Aorta (tissue), 5 donors: ENCODE measurements around the gene UBE2S. TPM values are rescaled to one million over a fixed set of nuclear protein-coding genes. Genes with fewer than 3 reads are reported as not detected.
"Not testable (repeated sequence)": the region's sequence is repeated elsewhere in the genome, so short reads cannot be mapped to it uniquely, and the experiment has no call there.

Source experiments
- ATAC-seq: fragments of 200-7000 bp; cut with Tn5 transposase; one replicate; pipeline ENCODE4 v1.9.1; 2022; ENCODE audit warnings: moderate library complexity; ENCODE audit not compliant: low FRiP score
- DNase-seq, 2 donors: peaks; one replicate each; pipeline ENCODE4 v3.0.0-alpha.2; 2020
- H3K27ac ChIP-seq, 2 donors: one replicate each; pipeline ENCODE4 v1.5.1; 2013; ENCODE audit warnings: low read length in 2 of 2, mild to moderate bottlenecking in 2 of 2, moderate library complexity in 2 of 2, control low read depth in 1 of 2, inconsistent platforms in 1 of 2, low read depth in 1 of 2
- H3K27me3 ChIP-seq, 2 donors: one replicate each; pipeline ENCODE4 v1.6.1; 2013; ENCODE audit warnings: control low read depth in 1 of 2, low read length in 1 of 2, mild to moderate bottlenecking in 1 of 2, moderate library complexity in 1 of 2; ENCODE audit not compliant: insufficient read depth in 2 of 2, control insufficient read depth in 1 of 2
- H3K36me3 ChIP-seq, 2 donors: one replicate each; pipeline ENCODE4 v1.6.1; 2013; ENCODE audit warnings: control low read depth in 1 of 2, low read length in 1 of 2, mild to moderate bottlenecking in 1 of 2; ENCODE audit not compliant: insufficient read depth in 2 of 2, control insufficient read depth in 1 of 2
- H3K4me1 ChIP-seq, 2 donors: one replicate each; pipeline ENCODE4 v1.6.1; 2013; ENCODE audit warnings: low read length in 2 of 2, control low read depth in 1 of 2, mild to moderate bottlenecking in 1 of 2, moderate library complexity in 1 of 2; ENCODE audit not compliant: insufficient read depth in 2 of 2, control insufficient read depth in 1 of 2
- H3K4me3 ChIP-seq, 2 donors: one replicate each; pipeline ENCODE4 v1.5.1; 2013; ENCODE audit warnings: low read length in 2 of 2, control low read depth in 1 of 2, mild to moderate bottlenecking in 1 of 2
- H3K9me3 ChIP-seq: one replicate; pipeline ENCODE4 v1.6.1; 2013; ENCODE audit warnings: mild to moderate bottlenecking, low read length; ENCODE audit not compliant: control insufficient read depth
- WGBS, 2 donors: extraction: QIAGEN DNeasy Blood & Tissue Kit; methylation state at CpG; one replicate each; pipeline ENCODE4 v1.1.7; 2013; 5-methylcytosine and 5-hydroxymethylcytosine counted together
- intact Hi-C, 2 donors: fragments of 100-400 bp; cut with DNase I; formaldehyde crosslinking; loops; one replicate each; pipeline versions ENCODE4 v1.14.2 to v1.15.0; 2022
- polyA plus RNA-seq, 2 donors: library from polyadenylated mRNA; stranded (reverse); fragments of 200-250 nt; gene quantifications; one replicate each; pipeline ENCODE4 v1.2.3, GENCODE V29; 2013
- total RNA-seq, 2 donors: library from RNA; stranded (reverse); fragmentation: NEBNext Ultra II Directional; extraction: Animal tissue kit (Norgen Biotek cat#: 25700); gene quantifications; one replicate each; pipeline ENCODE4 v1.2.1, GENCODE V29; 2021
- donor health status: healthy with polysubstance abuse.
- donor health status: Bipolar disorder and iron deficiency.
- donor health status: DM: no; HTN: no; CAD: no.
- donor health status: DM: no; HTN: no; CAD: no.
- donor health status: DM: yes; HTN: yes; CAD: no.

UBE2S gene
- total and polyA plus RNA-seq, 4 donors: 7.0 to 26.8 (median 10.8) TPM

DNA sequence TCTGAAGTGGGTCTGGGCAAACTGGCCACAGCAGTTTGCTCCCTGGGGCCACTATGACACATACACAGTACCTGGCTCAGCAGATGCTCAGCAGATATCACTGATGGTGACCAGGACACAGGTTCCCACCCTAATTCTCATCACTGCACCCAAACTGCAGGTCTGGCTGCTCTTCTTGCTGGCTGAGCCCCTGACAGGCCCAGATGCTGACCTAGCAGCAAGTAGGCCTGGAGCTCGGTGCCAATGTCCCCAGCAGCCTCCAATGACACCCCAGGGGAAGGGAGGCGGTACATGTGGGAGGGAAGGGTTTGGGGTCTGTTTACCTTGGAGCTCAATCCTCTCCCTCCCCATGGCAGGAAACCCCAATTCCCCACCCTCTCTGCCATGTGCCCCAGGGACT, 5.1 kb downstream of the UBE2S start:
- WGBS, 2 donors: 81 to 84% methylated on average over 2 of the region's 2 CpGs
- Histone ChIP-seq H3K27me3 (no peaks in the 10 kb centered on the region), H3K9me3 (no peaks in the 10 kb centered on the region), H3K4me3 (no peak overlapping the region), H3K36me3 (no peaks in the 10 kb centered on the region), H3K4me1 (peaks cover 0 to 2% of the 10 kb centered on the region in 2 donors), H3K27ac (no peak overlapping the region)
- DNase-seq (no peak), ATAC-seq (no peak)
- intact Hi-C loops: no loop called here

DNA sequence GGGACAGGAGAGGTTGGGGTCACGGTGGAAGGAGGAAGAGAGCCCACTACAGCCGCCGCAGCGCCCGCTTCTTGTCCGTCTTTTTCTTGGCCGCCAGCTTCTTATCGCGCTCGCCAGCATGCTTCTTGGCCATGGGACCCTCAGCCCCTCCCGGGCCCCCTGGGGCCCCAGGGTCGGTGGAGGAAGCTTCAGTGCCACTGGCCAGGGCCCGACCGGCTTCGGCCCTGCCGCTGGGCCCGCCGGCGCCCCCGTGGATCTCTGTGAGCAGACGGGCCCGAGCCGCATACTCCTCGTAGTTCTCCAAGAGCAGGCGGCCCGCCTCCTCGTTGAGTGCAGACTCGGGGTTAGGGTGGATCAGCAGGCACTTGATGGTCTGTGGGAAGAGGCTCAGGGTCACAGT, 6.2 kb downstream of the UBE2S start:
- DNase-seq, intact Hi-C loops, H3K4me1 ChIP-seq, H3K36me3 ChIP-seq, H3K27me3 ChIP-seq, H3K4me3 ChIP-seq, ATAC-seq, H3K9me3 ChIP-seq, H3K27ac ChIP-seq: not testable (repeated sequence)
- 88% methylated on average over 14 to 23 of the region's 28 CpGs for WGBS, 2 donors

DNA sequence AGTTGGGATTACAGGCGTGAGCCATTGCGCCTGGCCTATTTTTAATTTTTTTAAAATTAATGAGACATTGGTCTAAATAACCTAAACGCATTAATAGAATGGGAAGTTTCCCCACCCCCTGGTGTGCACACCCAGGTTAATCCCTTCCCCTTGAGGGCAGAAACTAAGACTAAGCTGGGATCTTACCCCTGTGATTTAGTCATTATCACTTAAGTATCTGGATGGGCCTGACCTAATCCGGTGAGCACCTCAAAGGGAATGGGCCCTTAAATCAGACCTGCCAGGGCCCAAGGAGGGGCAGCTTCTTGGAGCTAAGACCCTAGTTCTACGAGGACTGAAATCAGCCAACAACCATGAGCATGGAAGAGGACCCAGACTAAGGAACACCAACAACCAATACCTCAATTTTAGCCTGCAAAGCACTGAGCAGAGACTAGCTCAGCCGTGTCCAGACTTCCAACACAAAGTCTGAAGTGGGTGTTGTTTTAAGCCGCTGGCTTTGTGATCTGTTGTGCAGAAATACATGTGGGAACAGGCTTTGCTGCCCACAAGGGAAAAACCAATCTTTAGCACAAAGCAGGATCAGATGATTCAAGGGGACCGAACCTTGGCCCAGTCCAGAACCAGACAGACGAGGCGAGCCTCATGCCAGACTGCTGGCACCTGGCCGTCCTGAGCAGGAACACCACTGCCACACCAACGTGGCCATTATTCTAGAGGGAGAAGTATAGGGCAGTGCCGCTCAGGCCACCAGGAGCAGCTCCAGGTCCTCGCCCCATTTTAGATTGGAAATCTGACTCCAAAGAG, 7.1 kb downstream of the UBE2S start:
- DNase-seq (no peak), ATAC-seq (no peak)
- Histone ChIP-seq H3K27me3 (no peaks in the 10 kb centered on the region), H3K4me3 (no peak overlapping the region), H3K36me3 (no peaks in the 10 kb centered on the region), H3K27ac (no peak overlapping the region), H3K4me1 (no peaks in the 10 kb centered on the region), H3K9me3 (no peaks in the 10 kb centered on the region)
- intact Hi-C loops: no loop called here
- WGBS, 2 donors: 72 to 76% methylated on average over 14 of the region's 14 CpGs

DNA sequence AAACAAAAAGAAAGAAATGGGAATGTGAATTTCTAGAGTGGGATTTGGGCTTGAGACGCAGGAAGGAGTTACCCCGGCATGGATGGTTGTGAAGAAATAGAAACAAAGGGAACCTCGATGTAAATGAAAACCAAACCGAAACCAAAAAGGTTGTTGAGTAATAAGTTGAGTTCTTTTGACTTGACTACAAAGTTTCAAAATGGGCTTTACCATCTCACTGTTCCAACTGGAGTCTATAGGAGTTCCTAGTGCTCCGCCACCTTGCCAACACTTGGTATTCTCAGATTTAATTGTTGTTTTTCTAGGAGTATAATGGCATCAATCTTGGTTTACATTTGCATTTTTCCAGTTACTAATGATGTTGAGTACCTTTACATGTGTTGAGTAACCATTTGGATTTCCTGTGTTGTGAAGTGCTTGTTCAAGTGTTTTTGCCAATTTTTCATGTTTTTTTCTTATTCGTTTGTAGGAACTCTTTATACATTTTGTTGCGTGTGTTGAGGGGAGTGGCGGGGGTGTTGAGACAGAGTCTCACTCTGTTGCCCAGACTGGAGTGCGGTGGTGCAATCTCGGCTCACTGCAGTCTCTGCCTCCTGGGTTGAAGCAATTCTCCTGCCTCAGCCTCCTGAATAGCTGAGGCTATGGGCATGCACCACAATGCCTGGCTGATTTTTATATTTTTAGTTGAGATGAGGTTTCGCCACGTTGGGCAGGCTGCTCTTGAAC, 9.2 kb downstream of the UBE2S start:
- Histone ChIP-seq H3K9me3 (no peaks in the 10 kb centered on the region), H3K27me3 (no peaks in the 10 kb centered on the region), H3K4me1 (no peaks in the 10 kb centered on the region), H3K36me3 (no peaks in the 10 kb centered on the region), H3K4me3 (no peak overlapping the region), H3K27ac (no peak overlapping the region)
- DNase-seq (no peak), ATAC-seq (no peak)
- 80 to 82% methylated on average over 12 of the region's 12 CpGs for WGBS, 2 donors
- intact Hi-C loops: no loop called here

DNA sequence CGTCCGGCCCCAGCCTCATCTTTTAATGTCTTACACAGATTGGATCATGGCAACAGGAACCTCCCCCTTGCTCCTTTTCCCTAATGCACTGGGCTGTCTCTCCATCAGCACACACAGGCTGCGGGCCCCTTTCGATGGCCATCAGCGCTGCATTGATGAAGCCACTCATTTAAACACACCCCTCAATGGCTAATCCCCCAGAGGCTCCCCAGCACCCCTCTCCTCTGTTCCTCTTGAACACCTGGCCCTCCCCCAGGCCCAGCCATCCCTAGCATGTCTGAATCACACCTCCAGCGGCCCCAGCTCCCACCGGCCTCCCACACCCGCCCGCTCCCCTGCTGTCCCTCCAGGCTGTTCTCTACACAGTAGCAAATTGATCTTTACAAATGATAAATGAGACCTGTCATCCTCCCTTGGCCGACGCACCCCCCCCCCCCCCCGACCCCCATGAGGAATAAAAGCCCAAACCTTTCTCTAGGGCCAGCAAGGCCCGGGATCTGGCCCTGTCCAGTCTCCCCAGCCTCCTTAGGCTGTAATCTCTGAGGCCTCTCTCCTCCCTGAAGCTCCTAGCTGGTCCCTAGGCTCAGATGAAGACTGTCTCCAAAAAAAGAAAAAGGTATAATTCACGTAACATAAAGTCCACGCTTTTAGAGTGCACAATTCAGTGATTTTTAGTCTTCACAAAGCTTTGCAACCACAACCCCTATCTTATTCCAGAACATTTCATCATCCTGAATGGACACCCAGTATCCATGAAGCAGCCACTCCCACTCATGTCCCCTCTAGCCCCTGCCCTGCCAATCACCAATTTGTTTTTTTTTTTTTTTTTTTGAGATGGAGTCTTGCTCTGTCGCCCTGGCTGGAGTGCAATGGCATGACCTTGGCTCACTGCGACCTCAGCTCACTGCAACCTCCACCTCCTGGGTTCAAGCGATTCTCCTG, 14.5 kb downstream of the UBE2S start:
- H3K27ac ChIP-seq: no peak overlapping the region
- H3K4me3 ChIP-seq: no peak overlapping the region
- no peaks in the 10 kb centered on the region for H3K9me3 ChIP-seq
- intact Hi-C loops: no loop called here
- DNase-seq: no peak
- H3K36me3 ChIP-seq: no peaks in the 10 kb centered on the region
- no peak for ATAC-seq
- H3K27me3 ChIP-seq: no peaks in the 10 kb centered on the region
- no peaks in the 10 kb centered on the region for H3K4me1 ChIP-seq
- 61 to 65% methylated on average over 18 of the region's 18 CpGs for WGBS, 2 donors

GRCh38 chr19:55391702-55392615, 15.6 kb downstream of the UBE2S start:
- DNase-seq (no peak), ATAC-seq (no peak)
- no peaks in the 10 kb centered on the region for H3K36me3 ChIP-seq
- no peak overlapping the region for H3K27ac ChIP-seq
- H3K4me3 ChIP-seq: no peak overlapping the region
- WGBS, 2 donors: 69 to 72% methylated on average over 18 of the region's 18 CpGs
- H3K4me1 ChIP-seq: no peaks in the 10 kb centered on the region
- H3K27me3 ChIP-seq: no peaks in the 10 kb centered on the region
- intact Hi-C loops: no loop called here
- H3K9me3 ChIP-seq: no peaks in the 10 kb centered on the region

GRCh38 chr19:55391191-55391670, 16.4 kb downstream of the UBE2S start:
- no peaks in the 10 kb centered on the region for H3K4me1 ChIP-seq
- no peaks in the 10 kb centered on the region for H3K27me3 ChIP-seq
- H3K36me3 ChIP-seq: no peaks in the 10 kb centered on the region
- no peak overlapping the region for H3K27ac ChIP-seq
- intact Hi-C loops: no loop called here
- H3K9me3 ChIP-seq: no peaks in the 10 kb centered on the region
- ATAC-seq (no peak), DNase-seq (no peak)
- H3K4me3 ChIP-seq: no peak overlapping the region
- WGBS, 2 donors: 75 to 78% methylated on average over 12 of the region's 12 CpGs

DNA sequence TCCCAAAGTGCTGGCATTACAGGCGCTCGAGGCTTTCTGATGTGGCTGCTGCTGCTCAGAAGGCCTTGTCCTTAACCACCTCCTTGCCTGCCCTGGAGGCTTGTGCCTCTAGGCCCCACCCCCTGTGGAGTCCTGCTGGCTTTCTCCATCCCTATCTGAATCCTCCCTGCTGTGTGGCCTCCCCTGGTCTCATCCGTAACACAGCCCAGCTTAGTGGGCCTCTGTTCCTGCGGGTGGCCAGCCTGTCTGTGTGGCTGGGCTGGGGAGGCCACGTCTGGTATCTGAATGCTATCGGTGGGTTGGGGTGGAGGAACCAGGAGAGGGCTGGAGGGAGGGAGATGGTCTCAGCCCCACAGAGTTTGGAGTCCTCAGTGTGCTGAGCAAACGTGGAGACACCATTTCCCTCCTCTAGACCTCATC, 17.1 kb downstream of the UBE2S start:
- peaks cover 0 to 2% of the 10 kb centered on the region in 2 donors for H3K27me3 ChIP-seq
- H3K36me3 ChIP-seq: no peaks in the 10 kb centered on the region
- no peak overlapping the region for H3K27ac ChIP-seq
- H3K4me3 ChIP-seq: no peak overlapping the region
- intact Hi-C loops: no loop called here
- H3K9me3 ChIP-seq: no peaks in the 10 kb centered on the region
- no peaks in the 10 kb centered on the region for H3K4me1 ChIP-seq
- ATAC-seq: no peak
- 70 to 72% methylated on average over 7 of the region's 7 CpGs for WGBS, 2 donors
- DNase-seq: no peak
